Vagina (tissue), 2 donors: ENCODE data around the gene GLE1. TPM values are rescaled to one million over a fixed set of nuclear protein-coding genes. Genes with fewer than 3 reads are reported as not detected.

Source experiments
- DNase-seq, 2 donors: peaks; one replicate each; pipeline ENCODE4 v3.0.0-alpha.2; 2017; ENCODE audit errors: extremely low spot score in 2 of 2
- H3K27ac ChIP-seq: fragments of 200-600 bp; sonication (generic); one replicate; pipeline ENCODE4 v1.5.1; 2019
- H3K27me3 ChIP-seq: fragments of 200-600 bp; sonication (generic); one replicate; pipeline ENCODE4 v1.5.1; 2019
- H3K36me3 ChIP-seq, 2 donors: fragments of 200-600 bp; sonication (generic); one replicate each; pipeline ENCODE4 v1.5.1; 2017 to 2019
- H3K4me1 ChIP-seq: fragments of 200-600 bp; sonication (generic); one replicate; pipeline ENCODE4 v1.5.1; 2019
- H3K4me3 ChIP-seq, 2 donors: fragments of 200-600 bp; sonication (generic); 1 replicate in 1 of 2; 2 replicates in 1 of 2; pipeline ENCODE4 v1.5.1; 2016 to 2019
- H3K9me3 ChIP-seq: fragments of 200-600 bp; sonication (generic); one replicate; pipeline ENCODE4 v1.5.1; 2019
- POLR2A ChIP-seq, 2 donors: fragments of 450-650 bp; IDR thresholded peaks; one replicate each; pipeline ENCODE4 v1.6.1; 2017; ENCODE audit warnings: antibody characterized with exemption in 2 of 2, mild to moderate bottlenecking in 2 of 2, moderate library complexity in 2 of 2
- POLR2AphosphoS5 ChIP-seq, 2 donors: sonication (generic); formaldehyde crosslinking; IDR thresholded peaks; one replicate each; pipeline ENCODE4 v1.9.0; 2017; ENCODE audit warnings: antibody characterized with exemption in 2 of 2, mild to moderate bottlenecking in 2 of 2, low read depth in 1 of 2; ENCODE audit not compliant: insufficient read depth in 1 of 2
- intact Hi-C: fragments of 100-400 bp; cut with DNase I; formaldehyde crosslinking; loops from one replicate; pipeline ENCODE4 v1.15.1; 2023
- total RNA-seq: library from RNA; depleted of rRNA; stranded (reverse); fragments of >200 nt; gene quantifications from one replicate; pipeline ENCODE4 v1.2.3, GENCODE V29; 2016
- TF ChIP-seq, protein P1 (sequence below), 3 experiments: fragments of 450-650 bp in 2 of 3; fragments of 200-600 bp in 1 of 3; sonication (generic) in 1 of 3; IDR thresholded peaks; one replicate each; pipeline ENCODE4 v1.5.1; 2017 to 2019; ENCODE audit warnings: antibody characterized with exemption in 3 of 3, mild to moderate bottlenecking in 2 of 3, moderate library complexity in 2 of 3

Gene GLE1
- total RNA-seq, 1 donor from 2014 or later, result 20.9 TPM

DNA sequence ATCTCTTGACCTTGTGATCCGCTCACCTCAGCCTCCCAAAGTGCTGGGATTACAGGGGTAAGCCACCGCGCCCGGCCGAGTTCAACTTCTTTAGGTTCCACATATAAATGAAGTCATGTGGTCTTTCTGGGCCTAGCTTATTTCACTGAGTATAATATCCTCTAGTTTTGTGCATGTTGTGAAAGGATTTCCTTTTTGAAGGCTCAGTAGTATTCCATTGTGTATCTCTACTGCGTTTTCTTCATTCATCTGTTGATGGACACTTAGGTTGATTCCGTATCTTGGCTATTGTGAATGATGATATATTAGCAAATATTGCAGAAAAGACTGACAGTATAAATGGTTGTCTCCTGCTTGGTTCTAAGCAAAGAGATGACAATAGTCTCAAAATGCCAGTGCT lies 28.7 kb upstream of the GLE1 start:
- H3K4me3 ChIP-seq, result no peak overlapping the region
- H3K36me3 ChIP-seq, result peaks cover 0 to 18% of the 10 kb centered on the region in 2 donors
- intact Hi-C loops, result no loop called here
- H3K27me3 ChIP-seq, result no peaks in the 10 kb centered on the region
- H3K9me3 ChIP-seq, result no peaks in the 10 kb centered on the region
- no peak for DNase-seq
- no peaks in the 10 kb centered on the region for H3K4me1 ChIP-seq
- H3K27ac ChIP-seq, result no peak overlapping the region
- TF ChIP-seq POLR2A (IDR thresholded peaks at IDR 0.05), result no peak
- no peak for TF ChIP-seq POLR2AphosphoS5 (IDR thresholded peaks at IDR 0.05; ENCODE audit: insufficient read depth in 1 of 2, low read depth in 1 of 2)
- TF ChIP-seq, protein P1, sequence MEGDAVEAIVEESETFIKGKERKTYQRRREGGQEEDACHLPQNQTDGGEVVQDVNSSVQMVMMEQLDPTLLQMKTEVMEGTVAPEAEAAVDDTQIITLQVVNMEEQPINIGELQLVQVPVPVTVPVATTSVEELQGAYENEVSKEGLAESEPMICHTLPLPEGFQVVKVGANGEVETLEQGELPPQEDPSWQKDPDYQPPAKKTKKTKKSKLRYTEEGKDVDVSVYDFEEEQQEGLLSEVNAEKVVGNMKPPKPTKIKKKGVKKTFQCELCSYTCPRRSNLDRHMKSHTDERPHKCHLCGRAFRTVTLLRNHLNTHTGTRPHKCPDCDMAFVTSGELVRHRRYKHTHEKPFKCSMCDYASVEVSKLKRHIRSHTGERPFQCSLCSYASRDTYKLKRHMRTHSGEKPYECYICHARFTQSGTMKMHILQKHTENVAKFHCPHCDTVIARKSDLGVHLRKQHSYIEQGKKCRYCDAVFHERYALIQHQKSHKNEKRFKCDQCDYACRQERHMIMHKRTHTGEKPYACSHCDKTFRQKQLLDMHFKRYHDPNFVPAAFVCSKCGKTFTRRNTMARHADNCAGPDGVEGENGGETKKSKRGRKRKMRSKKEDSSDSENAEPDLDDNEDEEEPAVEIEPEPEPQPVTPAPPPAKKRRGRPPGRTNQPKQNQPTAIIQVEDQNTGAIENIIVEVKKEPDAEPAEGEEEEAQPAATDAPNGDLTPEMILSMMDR (IDR thresholded peaks at IDR 0.05), result no peak

DNA sequence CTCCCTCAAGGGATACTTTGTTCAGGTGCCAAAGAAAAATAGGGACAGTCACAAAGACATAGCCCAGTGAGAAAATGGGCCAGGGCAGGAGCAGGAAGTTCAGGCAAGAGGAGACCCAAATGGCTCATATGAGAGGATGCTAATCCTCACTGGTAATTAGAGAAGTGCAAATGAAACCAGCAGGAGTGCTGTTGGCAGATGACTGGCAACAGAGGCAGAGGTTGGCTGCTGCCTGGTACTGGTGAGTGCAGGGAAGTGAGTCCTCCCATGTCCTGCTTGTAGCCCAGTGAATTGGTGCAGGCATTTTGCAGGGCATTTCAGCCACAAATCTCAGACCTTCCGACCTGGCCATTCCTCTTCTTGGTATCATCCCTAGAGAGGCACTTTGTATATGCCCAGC lies 25.3 kb upstream of the GLE1 start:
- DNase-seq, result no peak
- no peak overlapping the region for H3K4me3 ChIP-seq
- H3K4me1 ChIP-seq, result no peaks in the 10 kb centered on the region
- intact Hi-C loops, result no loop called here
- TF ChIP-seq, protein P1 (IDR thresholded peaks at IDR 0.05), result no peak
- no peak for TF ChIP-seq POLR2AphosphoS5 (IDR thresholded peaks at IDR 0.05; ENCODE audit: insufficient read depth in 1 of 2, low read depth in 1 of 2)
- TF ChIP-seq POLR2A (IDR thresholded peaks at IDR 0.05), result no peak
- no peaks in the 10 kb centered on the region for H3K9me3 ChIP-seq
- peaks cover 0 to 33% of the 10 kb centered on the region in 2 donors for H3K36me3 ChIP-seq
- no peak overlapping the region for H3K27ac ChIP-seq
- no peaks in the 10 kb centered on the region for H3K27me3 ChIP-seq

DNA sequence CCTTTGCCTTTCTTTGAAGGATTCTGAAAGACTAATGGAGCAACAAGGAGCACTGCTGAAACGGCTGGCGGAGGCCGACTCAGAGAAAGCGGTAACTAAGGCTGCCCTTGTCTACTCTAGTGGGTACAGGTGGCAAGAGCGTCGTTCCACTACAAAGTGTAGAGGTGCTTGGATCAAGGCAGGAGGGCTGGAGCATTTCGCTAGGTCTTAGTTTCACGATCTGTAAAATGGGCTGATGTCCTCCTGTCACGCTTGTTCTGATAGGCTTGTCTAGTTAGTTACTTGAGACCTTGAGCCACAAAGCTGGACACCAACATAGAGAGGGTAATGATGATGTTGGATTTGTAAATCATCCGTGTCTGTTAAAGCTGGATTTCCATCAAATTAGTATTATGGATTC lies 23.0 kb upstream of the GLE1 start:
- Histone ChIP-seq H3K4me3 (no peak overlapping the region), H3K27me3 (no peaks in the 10 kb centered on the region), H3K4me1 (no peaks in the 10 kb centered on the region), H3K27ac (no peak overlapping the region), H3K9me3 (no peaks in the 10 kb centered on the region), H3K36me3 (peaks cover 0 to 45% of the 10 kb centered on the region in 2 donors)
- TF ChIP-seq, protein P1 (IDR thresholded peaks at IDR 0.05), result no peak
- TF ChIP-seq POLR2AphosphoS5 (IDR thresholded peaks at IDR 0.05; ENCODE audit: insufficient read depth in 1 of 2, low read depth in 1 of 2) (no peak), POLR2A (IDR thresholded peaks at IDR 0.05) (no peak)
- intact Hi-C loops, result no loop called here
- no peak for DNase-seq

DNA sequence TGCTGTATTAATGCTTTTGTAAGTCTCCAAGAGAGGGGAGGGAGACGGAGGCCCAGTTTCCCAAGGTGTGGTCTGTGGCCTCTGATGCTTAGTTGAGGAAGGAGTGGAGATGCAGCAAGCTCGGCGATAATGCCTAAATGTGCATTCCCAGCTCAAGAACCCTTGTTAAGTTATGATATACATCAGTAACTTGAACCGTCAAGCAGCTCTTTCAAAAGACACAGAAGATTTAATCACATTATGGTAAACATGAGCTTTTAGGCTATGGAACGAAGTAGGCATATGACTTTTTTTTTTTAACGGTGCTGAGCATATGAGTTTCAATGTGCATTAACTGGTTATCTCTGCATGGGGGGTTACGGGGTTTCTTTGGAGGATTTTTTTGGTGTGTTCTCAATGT lies 22.3 kb upstream of the GLE1 start:
- TF ChIP-seq, protein P1 (IDR thresholded peaks at IDR 0.05), result no peak
- H3K9me3 ChIP-seq, result no peaks in the 10 kb centered on the region
- H3K27ac ChIP-seq, result no peak overlapping the region
- H3K4me1 ChIP-seq, result no peaks in the 10 kb centered on the region
- H3K27me3 ChIP-seq, result no peaks in the 10 kb centered on the region
- intact Hi-C loops, result no loop called here
- peaks cover 0 to 51% of the 10 kb centered on the region in 2 donors for H3K36me3 ChIP-seq
- no peak for DNase-seq
- H3K4me3 ChIP-seq, result no peak overlapping the region

DNA sequence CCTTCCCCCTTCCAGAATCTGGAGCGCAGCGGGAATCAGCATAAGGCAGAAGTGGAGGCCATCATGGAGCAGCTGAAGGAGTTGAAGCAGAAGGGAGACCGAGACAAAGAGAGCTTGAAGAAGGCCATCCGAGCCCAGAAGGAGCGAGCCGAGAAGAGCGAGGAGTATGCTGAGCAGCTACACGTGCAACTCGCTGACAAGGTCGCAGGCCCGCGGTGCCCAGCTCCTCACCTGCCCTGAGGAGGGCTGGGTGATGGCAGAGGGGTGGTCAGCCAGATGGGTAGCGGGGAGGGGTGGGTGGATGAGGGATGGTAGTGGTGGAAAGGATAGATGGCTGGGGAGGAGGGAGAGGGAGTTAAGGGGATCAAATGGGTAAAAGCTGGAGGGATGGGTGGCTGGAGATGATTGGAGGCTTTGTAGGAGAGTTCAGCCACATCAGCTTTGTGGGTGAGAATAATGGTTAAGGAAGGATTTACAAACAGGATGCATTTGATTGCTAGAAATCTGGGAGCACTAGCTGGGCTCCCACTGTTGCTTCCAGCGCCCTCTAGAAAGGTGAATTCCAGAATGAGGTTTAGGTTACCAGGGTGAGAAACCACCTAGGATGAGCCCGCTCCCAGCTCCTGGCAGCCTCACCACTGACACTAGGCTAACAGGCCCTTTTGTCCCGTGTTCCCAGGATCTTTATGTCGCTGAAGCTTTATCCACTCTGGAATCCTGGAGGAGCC lies 19.7 kb upstream of the GLE1 start:
- no peak for DNase-seq
- Histone ChIP-seq H3K27me3 (no peaks in the 10 kb centered on the region), H3K4me1 (no peaks in the 10 kb centered on the region), H3K27ac (no peak overlapping the region), H3K36me3 (peaks cover 0 to 58% of the 10 kb centered on the region in 2 donors), H3K4me3 (no peak overlapping the region), H3K9me3 (no peaks in the 10 kb centered on the region)
- TF ChIP-seq POLR2A (IDR thresholded peaks at IDR 0.05) (no peak), POLR2AphosphoS5 (IDR thresholded peaks at IDR 0.05; ENCODE audit: insufficient read depth in 1 of 2, low read depth in 1 of 2) (no peak)
- TF ChIP-seq, protein P1 (IDR thresholded peaks at IDR 0.05), result no peak
- intact Hi-C loops, result no loop called here
